HepG2 (cell line): ENCODE results near the gene GLIS2. TPM values are rescaled to one million over a fixed set of nuclear protein-coding genes. Genes with fewer than 3 reads are reported as not detected.

Experiments
- ATAC-seq: fragments of 200-7000 bp; cut with Tn5 transposase; 3 replicates; pipeline ENCODE4 v1.9.1; 2020; ENCODE audit warnings: mild to moderate bottlenecking, moderate library complexity
- BruUV-seq: library from RNA; stranded (reverse); fragments of 400-500 nt; replicated peaks from 2 replicates; lab custom pipeline; 2021; lab: Mats Ljungman, UMichigan
- CTCF ChIA-PET: fragments of 300-600 bp; formaldehyde crosslinking; extraction: SDS; loops from one replicate; lab custom pipeline; 2021; ENCODE audit warnings: low total read pairs, inconsistent platforms, low intra/inter-chr PET ratio; lab: Yijun Ruan, JAX
- POLR2A ChIA-PET: fragments of 350-600 bp; sonication (Branson Sonifier 250); formaldehyde crosslinking; loops from one replicate; lab custom pipeline; 2020; ENCODE audit warnings: antibody characterized with exemption, inconsistent platforms; lab: Yijun Ruan, JAX
- DNase-seq: peaks from one replicate; pipeline ENCODE4 v3.0.0-alpha.2; 2015; ENCODE audit warnings: low spot score
- FAIRE-seq: peaks from 3 replicates; lab custom pipeline; 2011; peaks lifted over from hg19 to GRCh38; lab: Jason Lieb, UNC
- H2AFZ ChIP-seq: one replicate; pipeline ENCODE4 v1.6.1; 2011; ENCODE audit warnings: low read length, inconsistent platforms
- H3K27ac ChIP-seq: fragments of 300-600 bp; 3 replicates; pipeline ENCODE4 v1.8.0; 2011; ENCODE audit warnings: mixed run types, mild to moderate bottlenecking, mixed read lengths, low read length, inconsistent platforms; ENCODE audit not compliant: insufficient read depth; ENCODE audit errors: extremely low read length
- H3K27me3 ChIP-seq, 2 experiments: fragments of 200-600 bp in 1 of 2; 2 replicates in 1 of 2; 3 replicates in 1 of 2; pipeline versions ENCODE4 v1.6.0 to v1.8.0; 2011; ENCODE audit warnings: low read length in 2 of 2, mild to moderate bottlenecking in 2 of 2, moderate library complexity in 2 of 2, inconsistent platforms in 1 of 2; ENCODE audit not compliant: insufficient read depth in 2 of 2, control insufficient read depth in 1 of 2
- H3K36me3 ChIP-seq, 2 experiments: fragments of 200-600 bp in 1 of 2; replicated peaks in 1 of 2; 2 replicates in 1 of 2; 3 replicates in 1 of 2; pipeline versions ENCODE4 v1.5.1 to v1.8.0; 2011; ENCODE audit warnings: low read length in 2 of 2, inconsistent platforms in 1 of 2; ENCODE audit not compliant: insufficient read depth in 2 of 2, control insufficient read depth in 1 of 2
- H3K4me1 ChIP-seq: 2 replicates; pipeline ENCODE4 v1.5.1; 2012; ENCODE audit warnings: low read length, inconsistent platforms; ENCODE audit not compliant: insufficient read depth
- H3K4me2 ChIP-seq: 2 replicates; pipeline ENCODE4 v1.6.0; 2011; ENCODE audit warnings: low read depth, low read length, inconsistent platforms
- H3K4me3 ChIP-seq, 3 experiments: fragments of 200-600 bp in 1 of 3; sonication (generic), shearing (Covaris generic) in 1 of 3; replicated peaks in 1 of 3; 2 replicates each; pipeline ENCODE4 v1.5.1; 2011 to 2016; ENCODE audit warnings: low read length in 3 of 3, inconsistent platforms in 2 of 3, low read depth in 2 of 3, mild to moderate bottlenecking in 2 of 3, control low read depth in 1 of 3, mixed read lengths in 1 of 3; ENCODE audit not compliant: insufficient read depth in 1 of 3
- H3K79me2 ChIP-seq: one replicate; pipeline ENCODE4 v1.6.1; 2011; ENCODE audit warnings: low read length, inconsistent platforms; ENCODE audit not compliant: insufficient read depth
- H3K9ac ChIP-seq: 2 replicates; pipeline ENCODE4 v1.6.0; 2011; ENCODE audit warnings: mild to moderate bottlenecking, low read depth, low read length, inconsistent platforms; ENCODE audit not compliant: insufficient read depth
- H3K9me3 ChIP-seq: 2 replicates; pipeline ENCODE4 v1.5.1; 2012; ENCODE audit warnings: mild to moderate bottlenecking, low read length
- H4K20me1 ChIP-seq: 2 replicates; pipeline ENCODE4 v1.6.0; 2011; ENCODE audit warnings: inconsistent platforms, mild to moderate bottlenecking, low read length, moderate library complexity; ENCODE audit not compliant: insufficient read depth
- ATF3 ChIP-seq: sonication (generic); formaldehyde crosslinking; IDR thresholded peaks from 2 replicates; pipeline ENCODE4 v1.4.0; 2020; ENCODE audit warnings: missing genetic modification reagents
- HOXA3 ChIP-seq: sonication (generic); formaldehyde crosslinking; IDR thresholded peaks from 2 replicates; pipeline ENCODE4 v1.5.0; 2020; ENCODE audit warnings: missing genetic modification reagents
- KDM2A ChIP-seq: sonication (generic); formaldehyde crosslinking; IDR thresholded peaks from 2 replicates; pipeline ENCODE4 v1.4.0; 2020; ENCODE audit warnings: low read depth, missing genetic modification reagents, borderline replicate concordance
- KLF12 ChIP-seq: sonication (generic); formaldehyde crosslinking; IDR thresholded peaks from 2 replicates; pipeline ENCODE4 v1.4.0; 2020; ENCODE audit warnings: missing genetic modification reagents, borderline replicate concordance
- KMT2A ChIP-seq: sonication (generic); formaldehyde crosslinking; IDR thresholded peaks from 2 replicates; pipeline ENCODE4 v1.4.0; 2020; ENCODE audit warnings: missing genetic modification reagents
- RELA ChIP-seq: sonication (generic); formaldehyde crosslinking; IDR thresholded peaks from 2 replicates; pipeline ENCODE4 v1.4.0; 2020; ENCODE audit warnings: missing genetic modification reagents
- SMARCE1 ChIP-seq: fragments of 450-650 bp; IDR thresholded peaks from 2 replicates; pipeline ENCODE4 v1.6.1; 2017; ENCODE audit warnings: borderline replicate concordance
- ZBTB42 ChIP-seq: sonication (generic); formaldehyde crosslinking; IDR thresholded peaks from 2 replicates; pipeline ENCODE4 v1.5.0; 2020; ENCODE audit warnings: mild to moderate bottlenecking, missing genetic modification reagents
- ZFP91 ChIP-seq: sonication (generic); formaldehyde crosslinking; IDR thresholded peaks from 2 replicates; pipeline ENCODE4 v1.9.0; 2022; ENCODE audit warnings: missing genetic modification reagents, mild to moderate bottlenecking, borderline replicate concordance
- ZMAT3 ChIP-seq: sonication (generic); formaldehyde crosslinking; conservative IDR thresholded peaks from 2 replicates; pipeline ENCODE4 v1.7.0; 2021; ENCODE audit warnings: missing genetic modification reagents
- ZNF589 ChIP-seq: sonication (generic); formaldehyde crosslinking; conservative IDR thresholded peaks from 2 replicates; pipeline ENCODE4 v1.8.0; 2022; ENCODE audit warnings: mild to moderate bottlenecking, moderate library complexity, missing genetic modification reagents
- ZNF710 ChIP-seq: sonication (generic); formaldehyde crosslinking; IDR thresholded peaks from 2 replicates; pipeline ENCODE4 v1.5.0; 2020; ENCODE audit warnings: mild to moderate bottlenecking, missing genetic modification reagents, borderline replicate concordance
- ZNF883 ChIP-seq: sonication (generic); formaldehyde crosslinking; IDR thresholded peaks from 2 replicates; pipeline ENCODE4 v1.5.1; 2020; ENCODE audit warnings: mild to moderate bottlenecking, missing genetic modification reagents; ENCODE audit errors: not compliant biosample characterization
- WGBS: methylation state at CpG from one replicate; pipeline ENCODE4 v1.1.6; 2017; ENCODE audit warnings: low lambda C conversion rate; 5-methylcytosine and 5-hydroxymethylcytosine counted together
- in situ Hi-C: cut with HindIII; loops from 2 replicates; pipeline ENCODE4 v1.10.0; 2017; ENCODE audit warnings: low pct_unique_long_range_greater_than_20kb; ENCODE audit not compliant: extremely low pct_ligation_motif_present
- intact Hi-C: fragments of 100-400 bp; cut with micrococcal nuclease; formaldehyde crosslinking; loops from one replicate; pipeline ENCODE4 v1.10.0; 2022; ENCODE audit not compliant: unreplicated experiment
- polyA plus RNA-seq, 8 experiments: library from polyadenylated mRNA; depleted of rRNA in 3 of 8; stranded (reverse) in 7 of 8; unstranded in 1 of 8; fragments of >200 nt; fragmentation: Illumina TruSeq in 4 of 8; extraction: Trizol in 4 of 8; gene quantifications; 2 replicates each; pipeline versions ENCODE4 v1.2.1 to v1.2.3, GENCODE V29; 2011 to 2016; ENCODE audit warnings: low read depth in 4 of 8, missing spikeins in 1 of 8, mixed read lengths in 1 of 8; ENCODE audit not compliant: insufficient read depth in 1 of 8
- total RNA-seq, 5 experiments: library from RNA; depleted of rRNA; stranded (reverse); fragments of >200 nt; fragmentation: Illumina TruSeq; extraction: Trizol; gene quantifications; 2 replicates each; pipeline ENCODE4 v1.2.3, GENCODE V29; 2016; ENCODE audit warnings: low read depth in 1 of 5

GLIS2 gene
- total and polyA plus RNA-seq, 2 of the 13 experiments (the other 11 are each of a cell fraction or from before 2014, with no cell fraction given): 0.28 to 0.29 TPM

- H2AFZ ChIP-seq: no peak overlapping the region
- no peaks in the 10 kb centered on the region for H3K9me3 ChIP-seq
- H3K27me3 ChIP-seq: peaks cover 5 to 32% of the 10 kb centered on the region in 2 experiments; a peak in 3 of 5 replicates
- intact Hi-C loops (no loop called here), in situ Hi-C loops (no loop called here)
- no peaks in the 10 kb centered on the region for H4K20me1 ChIP-seq
- no peaks in the 10 kb centered on the region for H3K36me3 ChIP-seq
- BruUV-seq: no TSS peak
- no peaks in the 10 kb centered on the region for H3K79me2 ChIP-seq
- H3K4me1 ChIP-seq: peaks cover 43% of the 10 kb centered on the region
- no peak overlapping the region for H3K27ac ChIP-seq
- 53% methylated on average over 8 of the region's 14 CpGs for WGBS
- ATAC-seq (peak; percentile 3; the same call in 2 of the 3 replicates), FAIRE-seq (no peak), DNase-seq (no peak)
- H3K4me3 ChIP-seq: peak overlapping the region in 1 of 3 experiments; percentile 60; a peak in 2 of 6 replicates
- no peak overlapping the region for H3K9ac ChIP-seq
- POLR2A ChIA-PET: no interaction called here
- TF ChIP-seq KLF12 (CRISPR knock-in tag) (no peak), ZNF883 (peak; percentile 32), KMT2A (CRISPR knock-in tag) (peak; percentile 6; the same call in 1 of the 2 replicates), KDM2A (CRISPR knock-in tag) (0 out of 2 replicates have a peak, but pooled peaks have one; percentile 7), RELA (no peak), ZMAT3 (CRISPR knock-in tag) (0 out of 2 replicates have a peak, but pooled peaks have one; percentile 15)
- CTCF ChIA-PET: no interaction called here
- H3K4me2 ChIP-seq: peak overlapping the region; percentile 60
Observed at GRCh38 chr16:4293181-4293716, 22.6 kb upstream of the GLIS2 start.

- 0% methylated on average over 4 of the region's 20 CpGs for WGBS
- H3K4me1 ChIP-seq: peaks cover 39% of the 10 kb centered on the region
- H3K9me3 ChIP-seq: no peaks in the 10 kb centered on the region
- ChIA-PET CTCF (no interaction called here), POLR2A (no interaction called here)
- in situ Hi-C loops (no loop called here), intact Hi-C loops (loop anchor here (2.0 kb wide), 1 partner anchor 19 kb away; no protein-coding TSS in a partner anchor)
- H3K9ac ChIP-seq: 0 out of 2 replicates have a peak overlapping the region, but pooled peaks have one; percentile 4
- H3K27ac ChIP-seq: no peak overlapping the region
- peak overlapping the region; percentile 60 for H3K4me2 ChIP-seq
- peaks cover 5 to 32% of the 10 kb centered on the region in 2 experiments; a peak in 3 of 5 replicates for H3K27me3 ChIP-seq
- DNase-seq: no peak
- no peaks in the 10 kb centered on the region for H3K79me2 ChIP-seq
- H3K4me3 ChIP-seq: peak overlapping the region in 2 of 3 experiments; percentile 13 to 60; a peak in 4 of 6 replicates
- H3K36me3 ChIP-seq: no peaks in the 10 kb centered on the region
- H2AFZ ChIP-seq: no peak overlapping the region
- peak; percentile 84 for ATAC-seq
- H4K20me1 ChIP-seq: no peaks in the 10 kb centered on the region
- FAIRE-seq: peak; percentile 28
- BruUV-seq: no TSS peak
- TF ChIP-seq ZBTB42 (CRISPR knock-in tag) (no peak), ATF3 (CRISPR knock-in tag) (no peak), ZFP91 (CRISPR knock-in tag) (peak; percentile 68; the same call in 1 of the 2 replicates), ZNF710 (no peak), ZNF589 (CRISPR knock-in tag) (no peak), SMARCE1 (no peak), HOXA3 (0 out of 2 replicates have a peak, but pooled peaks have one; percentile 12)
Observed at GRCh38 chr16:4293822-4294457, 21.9 kb upstream of the GLIS2 start.
